Panc1 (cell line): ENCODE data around the gene TEX35. TPM values are rescaled to one million over a fixed set of nuclear protein-coding genes. Genes with fewer than 3 reads are reported as not detected.

Experiments
- ATAC-seq: fragments of 200-7000 bp; cut with Tn5 transposase; 2 replicates; pipeline ENCODE4 v1.9.1; 2020; ENCODE audit warnings: mild to moderate bottlenecking, moderate library complexity
- BruUV-seq: library from RNA; stranded (reverse); fragments of 400-500 nt; replicated peaks from 2 replicates; lab custom pipeline; 2021; lab: Mats Ljungman, UMichigan
- CTCF ChIA-PET: fragments of 300-600 bp; sonication (Branson Sonifier 250); formaldehyde crosslinking; loops from one replicate; lab custom pipeline; 2022; ENCODE audit warnings: antibody characterized with exemption; lab: Charles Lee
- POLR2A ChIA-PET: fragments of 300-600 bp; sonication (Branson Sonifier 250); formaldehyde crosslinking; loops from one replicate; lab custom pipeline; 2022; ENCODE audit warnings: antibody characterized with exemption; lab: Charles Lee
- DNase-seq: peaks from one replicate; pipeline ENCODE4 v3.0.0-alpha.2; 2010; ENCODE audit warnings: low read depth, low spot score
- H3K27ac ChIP-seq: 2 replicates; pipeline ENCODE4 v1.5.1; 2011; ENCODE audit warnings: mild to moderate bottlenecking, low read length, inconsistent platforms
- H3K27me3 ChIP-seq: fragments of 200-500 bp; sonication (Bioruptor generic); 2 replicates; pipeline ENCODE4 v1.6.0; 2014; ENCODE audit warnings: low read length, inconsistent platforms; ENCODE audit not compliant: control insufficient read depth, insufficient read depth
- H3K36me3 ChIP-seq: fragments of 200-500 bp; sonication (Bioruptor generic); 2 replicates; pipeline ENCODE4 v1.5.1; 2014; ENCODE audit warnings: inconsistent platforms, mild to moderate bottlenecking, low read length, moderate library complexity; ENCODE audit not compliant: control insufficient read depth, insufficient read depth
- H3K4me1 ChIP-seq: 2 replicates; pipeline ENCODE4 v1.5.1; 2011; ENCODE audit warnings: inconsistent platforms, mild to moderate bottlenecking, low read length, moderate library complexity; ENCODE audit not compliant: control insufficient read depth, insufficient read depth
- H3K4me3 ChIP-seq, 2 experiments: 2 replicates each; pipeline ENCODE4 v1.5.1; 2011 to 2012; ENCODE audit warnings: low read depth in 2 of 2, low read length in 2 of 2, mild to moderate bottlenecking in 2 of 2, inconsistent platforms in 1 of 2, moderate library complexity in 1 of 2
- H3K9me3 ChIP-seq: fragments of 200-500 bp; sonication (Bioruptor generic); 2 replicates; pipeline ENCODE4 v1.5.1; 2014; ENCODE audit warnings: low read depth, mild to moderate bottlenecking, inconsistent platforms, low read length, moderate library complexity; ENCODE audit not compliant: control insufficient read depth, insufficient read depth
- CTCF ChIP-seq: fragments of 450-650 bp; IDR thresholded peaks from 2 replicates; pipeline ENCODE4 v1.5.1; 2017; ENCODE audit warnings: mild to moderate bottlenecking
- POLR2AphosphoS5 ChIP-seq: IDR thresholded peaks from 2 replicates; pipeline ENCODE4 v1.6.1; 2012; ENCODE audit warnings: mild to moderate bottlenecking, low read depth, low read length, moderate library complexity
- REST ChIP-seq, 2 experiments: IDR thresholded peaks; 2 replicates each; pipeline ENCODE4 v1.6.1; 2011 to 2012; ENCODE audit warnings: low read depth in 2 of 2, control low read depth in 1 of 2, low read length in 1 of 2, mild to moderate bottlenecking in 1 of 2, moderate library complexity in 1 of 2; ENCODE audit not compliant: insufficient read depth in 1 of 2
- SIN3A ChIP-seq: IDR thresholded peaks from 2 replicates; pipeline ENCODE4 v1.6.1; 2012; ENCODE audit warnings: low read depth, mild to moderate bottlenecking, low read length, moderate library complexity, borderline replicate concordance; ENCODE audit not compliant: insufficient read depth
- TCF7L2 ChIP-seq: IDR thresholded peaks from 2 replicates; pipeline ENCODE4 v1.6.1; 2011; ENCODE audit warnings: mild to moderate bottlenecking, low read depth, low read length, inconsistent platforms
- in situ Hi-C: cut with HindIII; loops from 2 replicates; pipeline ENCODE4 v1.10.0; 2016; ENCODE audit warnings: low sequenced_read_pairs, low pct_unique_long_range_greater_than_20kb
- intact Hi-C: fragments of 100-400 bp; cut with micrococcal nuclease; formaldehyde crosslinking; loops from one replicate; pipeline ENCODE4 v1.10.0; 2022; ENCODE audit not compliant: unreplicated experiment
- total RNA-seq: library from RNA; stranded (reverse); gene quantifications from one replicate; pipeline ENCODE4 v1.2.1, GENCODE V29; 2021; ENCODE audit not compliant: unreplicated experiment

TEX35 gene
- total RNA-seq, 1 experiment from 2014 or later, result not detected

GRCh38 chr1:178483251-178483957 is 29.5 kb upstream of the TEX35 start:
- CTCF ChIA-PET, result no interaction called here

DNA sequence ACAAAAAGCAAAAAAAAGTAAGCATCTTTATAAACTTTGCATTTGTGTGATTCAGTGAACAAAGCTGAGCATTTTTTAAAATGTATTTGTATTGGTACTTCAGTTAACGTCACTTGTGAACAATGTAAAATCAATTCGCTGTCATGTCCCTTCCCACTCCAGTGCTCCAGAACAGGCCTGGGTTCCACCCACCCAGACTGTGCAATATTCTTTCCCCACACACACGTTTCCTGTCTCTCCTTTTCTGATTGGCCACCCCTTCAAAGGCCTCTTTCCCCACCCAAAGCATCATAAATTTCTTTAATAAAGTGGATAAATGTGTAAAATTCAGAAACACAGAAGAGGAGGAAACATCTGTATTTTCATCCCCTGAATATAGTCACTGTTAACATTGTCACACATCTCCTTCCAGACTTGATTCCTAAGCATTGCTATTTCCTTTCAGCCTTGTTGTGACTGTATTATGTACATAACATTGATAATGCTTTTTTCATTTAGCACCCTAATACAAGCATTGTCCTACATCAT is 28.1 kb upstream of the TEX35 start:
- H3K9me3 ChIP-seq, result no peaks in the 10 kb centered on the region
- ATAC-seq (no peak), DNase-seq (no peak)
- no peak overlapping the region for H3K27ac ChIP-seq
- no TSS peak for BruUV-seq
- POLR2A ChIA-PET, result no interaction called here
- H3K4me1 ChIP-seq, result no peaks in the 10 kb centered on the region
- no peak overlapping the region for H3K4me3 ChIP-seq
- CTCF ChIA-PET, result no interaction called here
- intact Hi-C loops, result no loop called here
- H3K36me3 ChIP-seq, result no peaks in the 10 kb centered on the region
- in situ Hi-C loops, result no loop called here
- no peak for TF ChIP-seq REST (IDR thresholded peaks at IDR 0.05; ENCODE audit: insufficient read depth in 1 of 2, low read depth in 2 of 2, low read length in 1 of 2)
- no peak for TF ChIP-seq POLR2AphosphoS5
- TF ChIP-seq SIN3A, result no peak
- no peak for TF ChIP-seq TCF7L2
- TF ChIP-seq CTCF, result no peak
- H3K27me3 ChIP-seq, result no peaks in the 10 kb centered on the region

More at GRCh38 chr1:178483251-178483957, 29.5 kb upstream of the TEX35 start:
- no peak for TF ChIP-seq REST (IDR thresholded peaks at IDR 0.05; ENCODE audit: insufficient read depth in 1 of 2, low read depth in 2 of 2, low read length in 1 of 2)
- no peak for TF ChIP-seq CTCF
- no peak for TF ChIP-seq SIN3A
- no peak for TF ChIP-seq TCF7L2
- no peak for TF ChIP-seq POLR2AphosphoS5
- POLR2A ChIA-PET, result no interaction called here
- Histone ChIP-seq H3K36me3 (no peaks in the 10 kb centered on the region), H3K4me1 (no peaks in the 10 kb centered on the region), H3K27me3 (no peaks in the 10 kb centered on the region), H3K27ac (no peak overlapping the region), H3K4me3 (no peak overlapping the region), H3K9me3 (no peaks in the 10 kb centered on the region)
- intact Hi-C loops (no loop called here), in situ Hi-C loops (no loop called here)
- DNase-seq (no peak), ATAC-seq (no peak)
- BruUV-seq, result no TSS peak
